Skin epidermis (tissue), 12 donors: ENCODE results near the gene TMEM255B.
"Not testable (repeated sequence)": the region's sequence is repeated elsewhere in the genome, so short reads cannot be mapped to it uniquely, and the experiment has no call there.

Source experiments
- H3K27ac ChIP-seq, 21 experiments: fragments of 200-600 bp; sonication (generic) in 11 of 21; one replicate each; pipeline ENCODE4 v1.5.0; 2020; ENCODE audit warnings: mild to moderate bottlenecking in 3 of 21, inconsistent platforms in 2 of 21, moderate library complexity in 2 of 21
- H3K4me3 ChIP-seq, 7 experiments: fragments of 200-600 bp; sonication (generic) in 2 of 7; one replicate each; pipeline ENCODE4 v1.5.0; 2020; ENCODE audit warnings: inconsistent platforms in 2 of 7, mild to moderate bottlenecking in 2 of 7, moderate library complexity in 1 of 7

The TMEM255B gene

DNA sequence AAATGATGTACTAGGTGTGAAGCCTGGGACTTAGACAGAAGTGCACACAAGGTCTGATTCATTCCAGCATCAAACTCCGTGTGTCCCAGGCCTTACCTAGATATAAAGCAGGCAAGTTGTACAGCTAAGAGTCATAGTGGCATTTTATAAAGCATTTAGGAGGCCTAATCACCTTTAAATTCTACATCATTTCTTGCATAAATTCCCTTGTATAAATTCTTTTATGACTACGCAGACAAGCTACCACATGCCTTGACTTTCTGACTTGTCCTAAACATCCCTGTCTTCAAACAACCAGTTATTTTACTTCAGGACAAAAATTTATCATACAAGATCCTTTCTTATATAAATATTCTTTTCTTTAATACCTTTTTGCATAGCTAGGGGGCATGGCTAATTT lies 22.5 kb downstream of the TMEM255B start:
- no peak overlapping the region for H3K27ac ChIP-seq

DNA sequence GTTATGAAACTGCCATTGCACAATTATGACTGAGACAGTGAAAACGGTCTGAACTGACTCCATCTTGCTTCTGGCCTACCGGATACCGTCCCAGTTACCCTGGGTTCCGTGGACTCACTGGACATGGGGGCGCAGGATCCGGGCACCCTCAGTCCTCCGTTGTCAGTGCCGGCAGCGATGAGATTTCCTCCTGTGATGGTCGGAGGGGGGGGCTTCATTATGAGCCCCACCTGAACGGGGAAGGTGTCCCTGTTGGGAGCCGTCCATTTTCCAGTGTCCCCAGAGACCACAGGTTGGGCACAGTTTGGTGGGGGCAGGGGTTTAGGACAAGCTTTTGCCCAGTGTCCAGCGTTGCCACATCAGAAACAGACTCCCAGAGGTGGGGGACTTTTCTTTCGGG lies 23.4 kb downstream of the TMEM255B start:
- Histone ChIP-seq H3K4me3 (no peak overlapping the region), H3K27ac (no peak overlapping the region)

More for the DNA sequence above, 22.5 kb downstream of the TMEM255B start:
- no peak overlapping the region for H3K4me3 ChIP-seq

DNA sequence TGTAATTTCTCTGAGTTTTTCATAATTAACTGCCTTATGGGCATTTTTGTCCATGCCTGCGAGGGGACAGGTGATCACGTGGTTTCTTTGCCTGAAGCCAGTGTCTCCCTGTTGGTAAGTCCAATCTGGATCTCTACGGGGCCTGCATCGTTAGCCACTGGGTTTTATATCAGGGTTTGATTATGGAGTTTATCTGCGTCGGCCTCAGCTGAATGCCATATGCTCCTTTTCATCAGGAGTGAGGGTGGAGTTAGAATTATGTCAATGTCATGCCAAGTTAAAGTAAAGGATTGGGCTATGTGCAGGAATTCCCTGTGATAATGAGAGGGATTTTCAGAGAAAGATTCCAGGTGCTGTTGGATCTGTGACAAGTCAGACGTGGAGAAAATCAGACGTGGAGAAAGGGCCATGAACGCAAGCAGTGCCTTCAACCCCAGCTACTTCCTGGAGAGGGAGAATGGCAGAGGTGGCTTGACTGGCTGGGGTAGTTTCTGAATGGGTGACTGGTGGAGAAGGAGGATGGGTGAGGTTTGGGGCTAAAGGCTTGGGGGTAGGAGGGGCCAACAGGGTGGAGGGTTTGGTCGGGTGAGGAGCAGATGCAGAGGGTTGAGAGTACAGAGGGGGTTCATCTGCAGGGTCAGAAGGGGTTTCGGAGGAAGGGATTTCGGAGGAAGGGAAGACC lies 24.3 kb downstream of the TMEM255B start:
- no peak overlapping the region for H3K4me3 ChIP-seq

DNA sequence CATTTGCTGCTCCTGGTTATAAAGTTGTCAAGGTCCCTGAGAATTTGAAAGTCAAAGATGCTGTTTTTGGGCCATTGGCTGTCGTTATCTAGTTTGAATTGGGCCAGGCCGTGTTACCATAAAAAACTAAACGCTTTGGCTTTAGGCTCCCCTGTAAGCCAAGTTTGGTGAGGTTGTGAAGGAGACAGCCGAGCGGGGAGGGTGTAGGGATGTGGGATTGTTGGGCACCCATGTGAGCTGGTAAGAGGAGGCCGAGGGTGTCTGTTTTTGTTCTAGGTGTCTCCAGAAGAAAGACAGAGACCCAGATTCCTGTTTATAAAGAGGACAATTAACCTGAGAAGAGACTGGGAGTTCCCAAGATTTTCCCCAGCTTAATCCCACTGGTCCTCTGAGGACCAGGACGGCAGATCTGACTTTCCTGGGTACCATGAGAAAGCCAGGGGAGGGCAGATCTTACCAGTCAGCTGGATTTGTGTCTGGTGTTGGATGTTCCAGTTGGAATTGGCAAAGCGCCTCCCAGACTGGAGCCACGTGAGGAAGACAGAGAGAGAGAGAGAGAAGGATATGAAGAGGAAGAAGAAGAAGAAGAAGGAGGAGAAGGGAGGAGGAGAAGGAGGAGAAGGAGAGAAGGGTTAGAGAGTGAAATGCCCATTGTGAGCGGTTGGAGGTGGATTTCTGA lies 25.1 kb downstream of the TMEM255B start:
- no peak overlapping the region for H3K4me3 ChIP-seq
- H3K27ac ChIP-seq: no peak overlapping the region

More for the DNA sequence above, 24.3 kb downstream of the TMEM255B start:
- H3K27ac ChIP-seq: no peak overlapping the region

DNA sequence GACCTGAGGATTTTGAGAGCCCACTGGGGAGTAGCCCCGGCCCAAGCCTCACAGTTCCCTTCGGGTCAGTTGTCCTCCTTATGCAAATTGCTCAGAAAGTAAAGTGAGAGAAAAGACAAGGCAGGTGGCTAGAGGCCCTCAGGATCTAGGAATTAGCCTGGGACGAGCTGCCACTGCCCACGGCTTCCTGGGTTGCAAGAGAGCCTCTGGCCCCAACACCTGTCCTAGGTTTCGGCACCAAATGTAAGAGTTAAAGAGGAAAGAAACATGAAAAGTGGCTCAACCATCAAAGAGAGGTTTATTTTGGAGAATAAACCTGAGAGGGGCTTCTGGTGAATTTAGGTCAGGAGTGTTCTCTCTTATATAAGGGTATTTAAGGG lies 25.6 kb downstream of the TMEM255B start:
- Histone ChIP-seq H3K27ac (no peak overlapping the region), H3K4me3 (no peak overlapping the region)

DNA sequence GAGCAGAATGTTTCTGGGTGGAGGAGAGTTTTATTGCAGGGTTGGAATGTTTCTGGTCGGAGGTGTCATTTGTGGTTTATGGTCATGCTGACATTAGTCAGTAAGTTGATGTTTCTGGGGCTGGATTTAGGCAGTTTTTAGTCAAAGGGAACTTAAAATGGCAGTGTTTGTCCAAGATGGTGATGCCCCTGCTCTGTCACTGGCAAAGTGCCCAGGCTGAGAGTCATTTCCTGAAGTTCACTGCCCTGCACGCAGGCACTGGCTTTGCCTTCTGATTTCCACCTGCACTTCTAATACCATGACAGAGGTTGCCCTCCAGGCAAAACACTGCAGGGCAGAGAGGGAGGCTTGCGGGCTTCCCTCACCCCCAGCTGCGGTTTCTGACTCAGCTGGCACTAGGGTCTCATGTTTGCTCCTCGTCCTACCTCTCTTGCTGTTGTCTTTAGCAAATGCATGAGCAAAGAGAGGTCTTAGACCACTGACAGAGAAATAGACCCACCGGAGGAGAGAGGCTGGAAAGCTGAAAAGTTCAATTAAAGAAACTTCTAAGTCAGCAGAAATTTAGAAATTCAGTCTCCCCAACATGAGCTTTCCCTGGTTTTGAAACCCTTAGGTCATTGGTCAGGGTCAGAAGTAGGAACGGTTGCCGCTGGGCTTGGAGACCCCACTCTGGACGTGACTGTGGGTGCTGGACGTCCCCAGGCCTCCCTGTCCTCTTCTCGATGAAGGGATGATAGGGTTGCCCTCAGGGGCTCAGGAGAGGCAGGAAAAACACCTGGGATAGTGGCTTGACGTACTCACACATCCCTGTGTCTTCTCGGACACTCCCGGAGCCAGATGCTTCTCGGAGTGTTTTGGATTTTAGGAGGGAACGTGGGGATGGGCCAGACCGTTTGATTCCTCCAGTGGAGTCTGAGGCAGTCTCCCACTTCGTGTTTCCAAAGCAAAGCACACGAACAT lies 26.3 kb downstream of the TMEM255B start:
- no peak overlapping the region for H3K27ac ChIP-seq
- H3K4me3 ChIP-seq: no peak overlapping the region

DNA sequence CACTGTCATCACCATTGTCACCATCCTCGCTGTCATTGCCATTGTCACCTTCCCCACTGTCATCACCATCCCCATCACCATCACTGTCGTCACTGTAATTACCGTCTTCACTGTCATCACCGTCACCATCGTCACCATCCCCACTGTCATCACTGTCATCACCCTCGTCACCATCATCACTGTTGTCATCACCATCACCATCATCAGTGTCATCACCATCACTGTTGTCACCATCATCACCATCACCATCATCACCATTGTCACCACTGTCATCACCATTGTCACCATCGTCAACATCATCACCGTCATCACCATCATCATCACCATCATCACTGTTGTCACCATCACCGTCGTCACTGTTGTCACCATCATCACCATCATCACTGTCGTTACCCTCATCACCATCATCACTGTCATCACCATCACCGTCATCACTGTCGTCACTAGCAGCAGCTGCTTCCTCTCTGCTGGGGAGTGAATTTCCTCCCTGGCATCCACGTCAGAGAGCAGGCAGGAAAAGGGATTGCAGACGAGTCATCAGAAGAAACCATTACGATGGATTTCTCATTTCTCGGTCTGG lies 27.3 kb downstream of the TMEM255B start:
- Histone ChIP-seq H3K4me3 (no peak overlapping the region), H3K27ac (no peak overlapping the region)

DNA sequence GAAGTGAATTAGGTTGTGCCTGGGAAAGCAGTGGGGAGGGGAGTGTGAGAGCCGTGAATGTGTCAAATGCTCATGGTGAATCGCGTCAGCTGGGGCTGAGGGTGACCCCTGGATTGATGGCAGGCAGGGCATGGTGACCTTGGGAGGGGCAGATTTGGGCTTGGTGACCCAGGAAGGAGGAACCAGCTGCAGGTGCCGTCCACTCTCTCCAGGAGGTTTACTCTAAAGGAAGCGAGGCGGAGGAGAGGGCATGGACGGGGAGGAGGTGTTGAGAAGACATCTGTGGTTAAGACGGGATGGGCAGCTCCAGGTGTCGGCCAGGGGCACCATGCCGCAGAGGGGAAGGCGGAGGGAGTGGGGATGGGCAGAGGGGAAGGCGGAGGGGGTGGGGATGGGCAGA lies 28.7 kb downstream of the TMEM255B start:
- Histone ChIP-seq H3K27ac (no peak overlapping the region), H3K4me3 (no peak overlapping the region)

DNA sequence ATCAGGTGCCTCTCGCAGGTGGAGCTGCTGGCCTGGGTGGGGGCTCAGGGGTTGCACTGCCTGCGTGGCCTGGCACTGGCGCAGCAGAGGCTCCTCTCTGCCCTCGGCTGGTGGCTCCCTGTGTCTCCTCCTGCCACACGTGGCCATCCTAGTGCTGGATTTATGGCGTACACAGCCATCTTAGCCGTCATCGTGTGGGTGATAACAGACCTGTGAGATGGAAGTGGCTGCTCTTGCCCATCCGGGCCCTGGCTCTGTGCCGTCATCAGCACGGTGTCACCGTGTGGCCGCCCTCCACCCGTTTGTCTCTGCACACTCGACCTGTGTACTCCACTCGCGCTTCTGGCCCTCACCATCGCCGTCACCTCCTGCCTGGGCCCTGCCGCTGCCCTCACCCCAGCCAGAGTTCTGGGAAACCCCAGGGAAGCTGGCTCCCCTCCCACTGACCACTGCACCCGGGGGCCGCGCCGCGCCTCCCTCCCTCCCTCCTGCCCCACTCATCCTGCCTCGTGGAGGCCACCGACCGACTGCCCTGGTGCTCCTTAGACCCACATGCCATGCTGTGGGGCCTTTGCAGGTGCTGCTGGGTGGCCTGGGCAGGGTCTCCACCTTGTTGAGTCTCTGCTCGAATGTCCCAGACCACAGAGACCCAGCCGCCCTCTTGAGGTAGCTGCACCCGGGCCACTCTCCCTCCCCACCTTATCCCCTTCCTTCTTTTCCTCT lies 29.5 kb downstream of the TMEM255B start:
- Histone ChIP-seq H3K27ac (no peak overlapping the region), H3K4me3 (no peak overlapping the region)

DNA sequence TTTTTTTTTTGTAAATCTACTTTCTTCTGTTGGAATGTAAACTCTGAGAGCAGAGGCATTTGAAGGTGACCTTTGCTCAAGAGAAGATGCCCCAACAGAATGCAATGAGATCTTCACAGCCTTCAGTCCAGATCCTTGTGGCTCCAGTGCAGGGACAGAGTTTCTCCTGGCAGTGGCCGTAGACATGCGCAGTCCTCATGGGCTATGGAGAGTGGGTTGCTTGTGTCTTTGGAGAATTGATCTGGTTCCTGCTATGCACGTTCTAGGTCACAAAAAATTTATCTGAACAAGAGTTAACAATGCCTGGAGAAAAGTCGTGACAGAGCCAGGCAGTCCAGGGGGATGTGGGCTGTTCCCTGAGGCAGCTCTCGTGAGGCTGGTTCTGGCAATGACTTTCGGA lies 30.1 kb downstream of the TMEM255B start:
- H3K27ac ChIP-seq: no peak overlapping the region
- H3K4me3 ChIP-seq: no peak overlapping the region

DNA sequence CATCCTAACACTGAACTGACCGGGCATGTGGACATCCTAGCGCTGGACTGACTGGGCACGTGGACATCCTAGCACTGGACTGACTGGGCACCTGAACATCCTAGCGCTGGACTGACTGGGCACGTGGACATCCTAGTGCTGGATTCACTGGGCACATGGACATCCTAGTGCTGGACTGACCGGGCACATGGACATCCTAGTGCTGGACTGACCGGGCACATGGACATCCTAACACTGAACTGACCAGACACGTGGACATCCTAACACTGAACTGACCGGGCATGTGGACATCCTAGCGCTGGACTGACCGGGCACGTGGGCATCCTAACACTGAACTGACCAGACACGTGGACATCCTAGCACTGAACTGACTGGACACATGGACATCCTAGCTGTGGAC lies 30.9 kb downstream of the TMEM255B start:
- H3K4me3 ChIP-seq, H3K27ac ChIP-seq: not testable (repeated sequence)

DNA sequence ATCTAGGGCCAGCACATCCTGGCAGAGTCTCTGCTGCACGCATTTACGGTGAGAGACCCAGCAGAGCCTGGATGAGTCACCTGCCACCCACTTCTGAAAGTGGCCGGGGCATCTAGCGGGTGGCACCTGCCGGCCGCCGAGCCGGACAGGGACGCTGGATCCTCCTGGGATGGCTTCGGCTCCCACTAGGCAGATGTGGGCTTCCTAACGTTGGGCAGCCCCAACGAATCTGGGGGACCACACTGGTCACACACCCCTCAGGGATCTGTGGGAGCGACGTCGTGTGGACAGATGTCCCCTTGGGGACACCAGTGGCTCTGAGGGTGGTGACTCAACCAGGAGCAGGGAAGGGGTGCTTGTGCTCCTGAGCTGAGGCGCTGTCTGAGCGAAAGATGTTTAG lies 32.2 kb downstream of the TMEM255B start:
- Histone ChIP-seq H3K27ac (no peak overlapping the region), H3K4me3 (no peak overlapping the region)

DNA sequence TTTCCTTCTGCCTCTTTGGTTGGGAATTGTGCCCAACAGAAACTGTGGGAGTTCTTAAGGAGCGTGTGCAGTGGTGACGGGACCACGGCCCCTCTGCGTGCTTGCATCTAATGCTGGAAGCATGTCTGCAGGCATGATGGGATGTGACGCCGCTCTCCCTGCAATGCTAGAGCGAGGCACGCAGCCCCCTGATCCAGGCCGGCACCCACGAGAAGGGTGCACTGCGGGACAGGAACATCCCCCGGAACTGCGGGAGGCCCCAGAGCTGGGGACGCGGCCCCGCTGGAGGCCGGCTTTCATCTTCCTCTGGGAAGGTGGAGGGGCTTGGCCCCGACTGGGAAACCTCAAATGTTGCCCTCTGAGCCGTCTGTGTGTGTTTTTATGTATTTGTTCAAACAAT lies 32.7 kb downstream of the TMEM255B start:
- Histone ChIP-seq H3K27ac (no peak overlapping the region), H3K4me3 (no peak overlapping the region)

DNA sequence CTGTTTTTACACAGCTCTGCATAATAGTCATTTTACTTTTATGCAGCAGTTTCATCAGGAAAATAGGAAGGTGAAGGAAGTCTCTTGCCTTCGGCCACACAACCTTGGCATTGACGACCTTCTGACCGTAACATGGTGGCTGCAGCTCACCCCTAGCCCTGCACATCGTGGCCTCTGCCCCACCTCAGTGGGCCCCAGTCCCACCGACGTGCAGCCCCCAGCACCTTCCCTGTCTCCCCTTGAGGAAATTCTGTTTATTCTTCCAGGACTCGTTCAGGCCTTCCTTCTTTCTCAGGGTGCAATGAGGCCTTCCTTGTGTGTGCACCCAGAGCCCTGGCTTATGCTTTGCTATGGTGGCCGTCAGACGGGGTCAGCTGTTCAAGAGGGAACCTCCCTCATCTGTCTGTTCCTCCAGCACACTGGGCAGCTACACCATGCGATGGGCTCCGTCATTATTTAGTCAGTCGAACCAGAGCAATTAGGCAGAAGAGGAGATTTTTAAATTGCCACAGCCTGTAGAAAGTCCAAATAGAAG lies 33.3 kb downstream of the TMEM255B start:
- H3K27ac ChIP-seq: no peak overlapping the region
- H3K4me3 ChIP-seq: no peak overlapping the region

DNA sequence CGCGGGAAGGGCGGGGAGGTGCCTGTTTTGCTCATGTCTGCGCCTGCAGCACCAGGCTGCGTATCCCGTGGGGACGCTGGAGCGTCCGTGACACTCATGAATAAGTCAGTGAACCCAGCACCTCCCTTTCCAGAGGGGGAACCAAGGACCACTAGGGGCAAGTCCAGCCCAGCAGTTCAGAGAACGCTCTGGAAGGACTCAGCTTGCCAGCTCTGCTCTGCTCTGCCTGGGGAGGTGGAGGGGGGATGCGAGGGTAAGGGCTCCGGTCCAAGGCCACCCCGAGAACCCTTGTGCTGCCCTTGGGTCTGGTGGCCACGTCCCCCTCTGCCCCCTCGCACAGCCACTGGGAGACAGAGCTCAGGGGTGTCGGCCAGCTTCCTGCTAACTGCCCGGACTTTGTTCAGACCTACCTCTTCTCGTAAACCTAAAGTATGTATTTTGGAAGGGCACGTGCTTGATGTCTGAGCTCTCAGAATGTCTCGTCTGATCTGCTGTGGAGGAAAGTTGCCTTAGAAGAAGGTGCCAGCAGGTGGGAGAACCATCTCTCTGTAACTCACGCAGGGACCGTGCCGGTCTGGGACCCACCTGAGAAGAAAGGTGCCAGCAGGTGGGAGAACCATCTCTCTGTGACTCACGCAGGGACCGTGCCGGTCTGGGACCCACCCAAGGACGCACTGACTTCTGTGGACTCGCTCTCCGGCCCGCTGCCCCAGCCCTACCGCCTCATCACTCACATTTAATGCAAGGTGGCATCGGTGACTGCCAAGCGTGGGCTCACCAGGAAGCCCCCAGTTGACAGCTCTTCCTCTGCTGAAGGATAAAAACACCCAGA lies 34.1 kb downstream of the TMEM255B start:
- no peak overlapping the region for H3K27ac ChIP-seq
- H3K4me3 ChIP-seq: no peak overlapping the region

DNA sequence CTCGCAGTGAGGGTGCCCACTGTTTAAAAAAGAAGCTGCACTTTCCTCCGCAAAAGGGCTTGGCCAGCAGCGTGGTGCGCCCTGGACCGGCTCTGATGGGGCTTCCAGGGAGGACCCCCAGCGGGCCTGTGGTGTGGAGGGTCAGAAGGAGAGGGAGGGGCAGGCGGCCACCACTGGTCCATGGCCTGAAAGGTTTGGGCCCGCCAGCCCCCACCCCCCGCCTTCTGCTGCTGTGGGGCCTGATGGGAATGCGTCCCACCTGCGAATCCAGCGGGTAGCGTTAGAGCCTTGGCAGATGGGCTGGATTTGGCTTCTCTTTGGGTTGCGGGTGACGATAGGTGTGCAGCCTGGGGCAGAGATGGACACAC lies 34.7 kb downstream of the TMEM255B start:
- H3K4me3 ChIP-seq: no peak overlapping the region
- no peak overlapping the region for H3K27ac ChIP-seq

DNA sequence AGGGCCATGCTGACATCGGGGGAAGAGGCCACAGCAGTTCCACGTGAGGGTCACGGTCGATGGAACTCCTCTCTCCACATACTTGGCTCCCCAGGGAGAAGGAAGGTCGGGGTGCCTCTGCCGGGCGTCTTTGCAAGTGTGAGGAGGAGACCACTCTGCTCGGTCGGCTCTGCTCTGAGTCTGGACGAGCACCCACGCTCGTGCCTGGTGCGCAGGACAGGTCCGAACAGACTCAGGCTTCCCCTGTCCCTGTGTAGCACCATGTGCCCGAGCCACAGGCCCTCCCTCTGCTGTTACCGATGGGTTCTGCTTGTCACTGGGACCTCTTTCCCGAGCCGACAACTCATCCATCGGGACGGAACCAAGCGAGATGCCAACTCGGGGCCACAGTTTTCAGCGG lies 35.1 kb downstream of the TMEM255B start:
- H3K27ac ChIP-seq: no peak overlapping the region
- no peak overlapping the region for H3K4me3 ChIP-seq

DNA sequence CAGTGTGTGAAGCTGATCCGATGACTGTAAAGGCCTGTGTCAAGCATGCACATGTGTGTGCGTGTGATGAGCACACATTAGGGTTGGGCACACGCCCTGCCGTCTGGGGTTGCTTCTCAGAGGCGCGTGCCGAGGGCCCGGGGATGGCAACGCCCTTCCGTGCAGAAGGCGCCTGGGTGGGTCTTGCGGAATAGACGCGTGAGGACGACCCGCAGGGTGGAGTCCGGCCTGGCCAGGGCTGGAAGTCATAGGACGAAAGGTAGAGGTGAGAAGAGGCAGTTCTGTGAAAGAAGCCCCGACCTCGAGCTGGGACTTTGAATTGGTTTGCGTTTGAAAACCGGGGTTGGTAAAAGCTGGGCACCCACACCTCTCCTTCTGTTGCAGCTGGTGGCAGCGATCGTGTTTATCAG lies 35.7 kb downstream of the TMEM255B start:
- no peak overlapping the region for H3K4me3 ChIP-seq

DNA sequence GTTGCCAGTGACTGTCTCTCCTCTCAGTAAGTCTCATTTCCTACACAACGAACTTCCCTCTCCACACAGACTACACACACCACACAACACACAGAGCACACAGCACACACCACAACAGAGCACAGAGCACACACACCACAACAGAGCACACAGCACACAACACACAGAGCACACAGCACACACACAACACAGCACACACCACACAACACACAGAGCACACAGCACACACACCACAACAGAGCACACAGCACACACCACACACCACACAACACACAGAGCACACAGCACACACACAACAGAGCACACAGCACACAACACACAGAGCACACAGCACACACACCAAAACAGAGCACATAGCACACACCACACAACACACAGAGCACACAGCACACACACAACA lies 36.3 kb downstream of the TMEM255B start:
- H3K27ac ChIP-seq, H3K4me3 ChIP-seq: not testable (repeated sequence)

More for the DNA sequence above, 35.7 kb downstream of the TMEM255B start:
- H3K27ac ChIP-seq: no peak overlapping the region
